ENCODE data around the gene AGAP3.

Gene AGAP3

GRCh38 chr7:151110941-151111645 is 24.8 kb downstream of the AGAP3 start:
- peak; percentile 86 for TF ChIP-seq CTCF (IDR thresholded peaks at IDR 0.05; ENCODE audit: low read depth, low read length)

GRCh38 chr7:151113344-151114150 is 27.3 kb downstream of the AGAP3 start:
- no peak overlapping the region for H3K4me3 ChIP-seq (ENCODE audit: low read depth, low read length)
- no peak for TF ChIP-seq CTCF (IDR thresholded peaks at IDR 0.05; ENCODE audit: low read depth, low read length)
- in situ Hi-C loops (cut with HindIII; ENCODE audit: low sequenced_read_pairs): no loop called here
- DNase-seq (ENCODE audit: low read depth, low spot score): peak; percentile 78

More at GRCh38 chr7:151110941-151111645, 24.8 kb downstream of the AGAP3 start:
- in situ Hi-C loops (cut with HindIII; ENCODE audit: low sequenced_read_pairs): no loop called here
- no peak overlapping the region for H3K4me3 ChIP-seq (ENCODE audit: low read depth, low read length)
- DNase-seq (ENCODE audit: low read depth, low spot score): peak; percentile 68

GRCh38 chr7:151114151-151115090 is 28.1 kb downstream of the AGAP3 start:
- TF ChIP-seq CTCF (IDR thresholded peaks at IDR 0.05; ENCODE audit: low read depth, low read length): no peak
- in situ Hi-C loops (cut with HindIII; ENCODE audit: low sequenced_read_pairs): no loop called here
- peak; percentile 14 for DNase-seq (ENCODE audit: low read depth, low spot score)
- H3K4me3 ChIP-seq (ENCODE audit: low read depth, low read length): peak overlapping the region; percentile 5

GRCh38 chr7:151115121-151115835 is 29.0 kb downstream of the AGAP3 start:
- no peak for DNase-seq (ENCODE audit: low read depth, low spot score)
- no peak overlapping the region for H3K4me3 ChIP-seq (ENCODE audit: low read depth, low read length)
- in situ Hi-C loops (cut with HindIII; ENCODE audit: low sequenced_read_pairs): no loop called here
- no peak for TF ChIP-seq CTCF (IDR thresholded peaks at IDR 0.05; ENCODE audit: low read depth, low read length)

GRCh38 chr7:151115836-151116418 is 29.7 kb downstream of the AGAP3 start:
- H3K4me3 ChIP-seq (ENCODE audit: low read depth, low read length): no peak overlapping the region
- no peak for DNase-seq (ENCODE audit: low read depth, low spot score)
- in situ Hi-C loops (cut with HindIII; ENCODE audit: low sequenced_read_pairs): no loop called here
- no peak for TF ChIP-seq CTCF (IDR thresholded peaks at IDR 0.05; ENCODE audit: low read depth, low read length)
